ENCODE results near the gene EYA2.

- TF ChIP-seq EP300 (IDR thresholded peaks at IDR 0.05) (no peak), POLR2AphosphoS5 (IDR thresholded peaks at IDR 0.05) (no peak), CTCF (IDR thresholded peaks at IDR 0.05) (no peak)
Measured at GRCh38 chr20:47204008-47204849, 309.6 kb downstream of the EYA2 start.

Measured in sigmoid colon (tissue), 4 donors.